Hepatocyte (in vitro differentiated cells): ENCODE data around the gene PRSS57.

Experiments used
- EZH2phosphoT487 ChIP-seq: fragments of 200-600 bp; sonication (generic); IDR thresholded peaks from one replicate; pipeline ENCODE4 v1.6.1; 2018; ENCODE audit warnings: antibody characterized with exemption, mild to moderate bottlenecking, low read depth, moderate library complexity; ENCODE audit not compliant: unreplicated experiment, severe bottlenecking
- TF ChIP-seq, protein P1 (sequence below): fragments of 200-600 bp; sonication (generic); IDR thresholded peaks from 2 replicates; pipeline ENCODE4 v1.5.1; 2016; ENCODE audit warnings: antibody characterized with exemption, mild to moderate bottlenecking; ENCODE audit not compliant: poor library complexity

DNA sequence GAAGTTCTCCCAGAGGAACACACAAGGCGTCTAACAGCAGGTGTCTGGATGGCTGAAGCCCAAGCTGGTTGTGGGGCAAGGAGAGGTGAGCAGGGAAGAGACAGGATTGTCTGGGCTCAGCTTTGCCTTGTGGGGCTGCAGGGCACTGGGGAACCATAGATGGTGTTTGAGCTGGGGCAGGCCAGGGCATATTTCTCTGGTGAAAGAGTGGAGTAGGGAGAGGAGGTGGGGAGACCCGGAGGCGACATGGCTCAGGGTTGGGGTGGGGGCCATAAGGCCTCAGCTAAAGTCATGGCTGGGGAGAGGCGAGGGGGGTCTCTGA is 8.0 kb upstream of the PRSS57 start:
- TF ChIP-seq, protein P1, sequence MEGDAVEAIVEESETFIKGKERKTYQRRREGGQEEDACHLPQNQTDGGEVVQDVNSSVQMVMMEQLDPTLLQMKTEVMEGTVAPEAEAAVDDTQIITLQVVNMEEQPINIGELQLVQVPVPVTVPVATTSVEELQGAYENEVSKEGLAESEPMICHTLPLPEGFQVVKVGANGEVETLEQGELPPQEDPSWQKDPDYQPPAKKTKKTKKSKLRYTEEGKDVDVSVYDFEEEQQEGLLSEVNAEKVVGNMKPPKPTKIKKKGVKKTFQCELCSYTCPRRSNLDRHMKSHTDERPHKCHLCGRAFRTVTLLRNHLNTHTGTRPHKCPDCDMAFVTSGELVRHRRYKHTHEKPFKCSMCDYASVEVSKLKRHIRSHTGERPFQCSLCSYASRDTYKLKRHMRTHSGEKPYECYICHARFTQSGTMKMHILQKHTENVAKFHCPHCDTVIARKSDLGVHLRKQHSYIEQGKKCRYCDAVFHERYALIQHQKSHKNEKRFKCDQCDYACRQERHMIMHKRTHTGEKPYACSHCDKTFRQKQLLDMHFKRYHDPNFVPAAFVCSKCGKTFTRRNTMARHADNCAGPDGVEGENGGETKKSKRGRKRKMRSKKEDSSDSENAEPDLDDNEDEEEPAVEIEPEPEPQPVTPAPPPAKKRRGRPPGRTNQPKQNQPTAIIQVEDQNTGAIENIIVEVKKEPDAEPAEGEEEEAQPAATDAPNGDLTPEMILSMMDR = no peak
- no peak for TF ChIP-seq EZH2phosphoT487
